Activated CD8-positive, alpha-beta memory T cell treated with anti-CD3 and anti-CD28 coated beads for 4 hours (primary cell): ENCODE results near the gene DCX.

ENCODE experiments used
- DNase-seq, 2 donors: peaks; one replicate each; pipeline ENCODE4 v3.0.0-alpha.2; 2020; ENCODE audit warnings: low read depth in 2 of 2

Gene DCX

DNA sequence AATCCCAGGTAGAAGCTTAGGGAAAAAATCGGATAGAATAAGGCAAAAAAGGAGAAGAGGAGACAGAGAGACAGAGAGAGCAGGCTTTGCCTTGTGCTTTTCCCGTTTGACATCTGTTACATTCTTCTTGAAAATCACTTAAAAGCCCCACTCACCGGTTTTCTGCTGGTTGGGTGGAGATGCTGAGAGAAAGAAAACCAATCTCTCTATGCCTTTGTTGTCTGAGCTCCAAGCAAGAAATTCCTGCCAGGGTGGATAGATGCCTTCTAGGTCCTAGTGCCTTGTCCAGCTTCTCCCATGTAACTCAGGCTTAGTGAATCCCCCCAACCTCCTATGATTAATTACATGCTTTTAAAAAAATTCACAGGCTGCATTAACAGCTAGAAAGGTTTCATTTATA lies at the start of gene DCX:
Gene DCX (minus strand): TSS at position 210 of the 400 bp plus-strand sequence. CDS start 1,794 bp downstream, outside the sequence.
- DNase-seq, result no peak

DNA sequence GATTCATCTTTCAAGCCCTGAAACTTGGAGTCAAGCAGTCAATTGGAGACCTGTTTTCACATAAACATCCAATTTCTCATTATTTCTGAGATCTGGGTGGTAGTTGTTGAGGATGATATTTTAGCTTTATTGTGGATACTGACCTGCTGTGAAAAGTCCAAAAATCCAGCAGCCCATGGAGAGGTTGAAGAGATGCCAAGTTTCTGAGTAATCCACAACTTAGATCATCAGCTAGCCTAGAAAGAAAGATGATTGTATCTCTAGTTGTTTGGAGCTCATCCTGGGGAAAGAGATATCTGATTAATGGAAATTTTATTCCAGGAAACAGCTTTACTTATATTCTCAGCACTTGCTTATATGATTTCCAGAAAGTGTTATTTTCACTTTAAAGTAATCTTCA lies 48.6 kb upstream of the DCX start:
- DNase-seq, result no peak

DNA sequence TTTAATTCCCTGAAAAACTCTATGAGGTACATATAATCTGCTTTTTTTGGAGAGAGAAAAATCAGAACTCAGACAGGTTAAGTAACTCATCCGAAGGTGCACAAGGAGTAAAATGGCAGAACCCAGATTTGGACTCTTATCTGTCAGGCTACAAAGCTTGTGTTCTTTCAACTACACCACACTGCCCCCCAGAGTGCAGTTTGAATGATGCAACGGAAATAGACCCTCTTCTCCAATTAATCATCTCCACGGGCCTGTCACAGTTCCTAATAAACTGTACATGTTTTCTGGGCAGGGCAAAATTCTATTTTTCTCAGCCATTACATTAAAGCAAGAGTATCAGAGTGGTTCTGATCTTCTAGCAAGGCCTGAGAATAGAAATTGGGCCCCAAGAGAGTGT lies 35.3 kb upstream of the DCX start:
- DNase-seq, result no peak

DNA sequence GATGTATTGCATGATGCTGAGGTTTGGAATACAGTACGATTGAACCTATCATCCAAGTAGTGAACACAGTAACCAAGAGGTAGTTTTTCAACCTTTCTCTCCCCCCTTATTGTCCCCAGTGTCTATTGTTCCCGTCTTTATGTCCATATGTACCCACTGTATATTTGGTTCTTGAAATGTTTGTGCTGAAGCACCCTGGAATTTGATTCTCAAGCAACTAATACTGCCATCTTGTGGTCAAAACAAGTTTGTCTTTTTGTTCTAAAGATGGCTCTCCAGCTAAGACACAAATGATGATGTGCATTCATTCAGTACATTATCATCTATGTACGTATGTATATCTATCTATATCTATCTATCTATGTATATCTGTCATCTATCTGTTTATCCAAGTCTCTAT lies 33.5 kb upstream of the DCX start:
- DNase-seq, result no peak

DNA sequence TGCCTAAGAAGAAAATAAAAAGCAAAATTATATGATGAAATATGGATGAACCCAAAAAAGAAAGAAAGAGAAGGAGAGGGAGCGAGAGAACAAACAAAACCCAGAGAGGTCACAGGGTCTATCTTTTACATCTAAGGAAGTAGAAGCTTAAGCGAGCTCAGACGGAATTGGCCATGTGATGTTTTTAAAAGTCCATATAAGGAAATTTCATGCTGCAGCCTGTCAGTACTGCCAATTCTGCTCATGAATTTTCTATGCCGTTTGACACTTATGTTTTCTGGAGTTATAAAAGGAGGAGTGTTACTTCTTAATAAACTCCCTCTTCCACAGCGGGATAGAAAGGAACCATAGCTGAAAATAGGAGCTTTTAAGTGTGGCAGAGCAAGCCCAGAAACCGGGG lies 32.9 kb upstream of the DCX start:
- DNase-seq, result no peak

DNA sequence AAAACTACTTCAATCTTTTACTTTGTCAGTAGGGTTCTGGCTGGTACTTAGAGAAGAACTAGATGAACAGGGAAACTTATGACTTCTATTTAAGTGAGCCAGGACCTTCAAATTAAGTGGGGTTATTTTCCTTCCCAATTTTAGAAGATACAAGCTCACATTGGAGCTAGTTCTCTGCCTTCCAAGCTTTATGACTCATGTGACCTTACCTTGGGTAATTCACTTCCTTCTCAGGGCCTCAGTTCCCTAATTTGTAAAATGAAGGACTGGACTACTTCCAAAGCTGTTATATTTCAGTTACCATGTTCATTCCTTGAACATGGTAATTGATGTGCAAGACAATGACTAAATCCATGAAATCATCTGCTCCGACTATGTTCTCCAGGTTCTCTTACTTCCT lies 32.0 kb upstream of the DCX start:
- no peak for DNase-seq

DNA sequence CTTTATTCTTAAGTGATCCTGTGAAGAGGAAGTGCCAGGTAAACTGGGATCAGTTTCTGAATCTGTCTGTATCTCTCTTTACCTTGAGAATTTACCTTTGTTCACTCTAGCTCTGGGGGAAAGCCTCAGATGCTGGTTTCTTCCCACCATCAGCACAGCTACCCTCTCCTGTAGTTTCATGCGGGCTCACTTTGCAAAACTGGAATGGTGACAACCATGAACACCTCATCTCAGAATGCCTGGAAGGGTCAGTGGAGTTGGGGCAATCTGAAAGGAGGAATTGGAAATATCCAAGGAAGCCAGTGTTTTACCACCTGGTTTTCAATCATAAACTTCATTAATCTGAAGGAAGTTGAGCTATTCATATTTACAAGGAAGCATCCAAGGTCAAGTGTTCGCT lies 30.8 kb upstream of the DCX start:
- no peak for DNase-seq

DNA sequence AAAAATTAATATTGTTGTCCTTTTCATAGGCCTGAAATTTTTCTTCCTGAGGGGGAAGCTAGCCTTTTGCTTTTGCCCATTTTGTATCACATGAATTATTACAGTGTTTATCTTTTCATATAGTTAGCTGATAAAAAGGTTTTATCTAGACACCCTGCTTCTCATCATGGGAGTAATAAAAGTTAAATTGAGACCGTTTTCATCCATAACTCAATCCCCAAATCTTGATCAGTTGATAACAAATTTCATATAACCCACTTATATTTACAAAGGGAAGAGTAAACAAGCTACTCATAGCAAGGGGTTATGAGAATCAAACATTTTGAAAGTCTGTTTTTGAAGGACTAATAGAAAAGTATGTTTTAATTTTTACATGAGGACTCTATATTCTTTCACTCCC lies 23.5 kb upstream of the DCX start:
- DNase-seq, result no peak

DNA sequence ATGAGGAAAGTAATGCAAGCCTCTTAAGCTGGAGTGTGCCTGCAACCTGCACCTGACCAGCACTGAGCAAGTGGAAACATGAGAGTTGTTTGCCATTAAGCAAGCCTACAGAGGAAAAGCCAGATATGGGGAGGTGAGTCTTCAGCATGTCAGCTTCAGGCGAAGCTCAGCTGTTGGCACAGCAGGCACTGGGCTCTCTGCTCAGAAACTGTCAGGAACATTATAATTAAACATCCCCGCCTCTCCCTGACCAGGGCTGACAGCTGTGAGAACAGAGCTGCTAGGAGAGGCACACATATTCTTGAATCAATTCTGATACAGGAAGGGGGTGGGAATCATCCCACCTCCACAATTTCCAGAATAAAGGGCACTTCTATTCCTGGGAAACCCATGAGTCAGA lies 19.0 kb upstream of the DCX start:
- DNase-seq, result no peak

DNA sequence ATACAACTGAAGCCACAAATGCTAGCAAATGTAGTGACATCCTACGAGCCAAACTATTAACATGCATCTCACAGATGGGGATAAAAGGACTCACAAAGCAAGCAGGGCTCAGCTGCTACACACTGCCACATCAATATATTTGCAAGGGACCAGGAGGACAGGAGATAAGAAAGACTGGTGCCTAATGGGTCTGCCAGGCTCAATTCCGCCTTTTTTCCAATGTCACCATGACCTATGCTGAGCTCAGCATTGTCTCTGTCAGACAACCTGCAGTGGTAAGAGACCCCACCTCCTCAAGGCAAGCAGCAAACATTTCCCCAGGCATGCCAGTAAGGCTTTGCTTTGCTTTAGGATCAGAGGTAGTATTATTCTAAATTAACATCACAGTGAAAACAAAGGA lies 435 bp downstream of the DCX start:
- DNase-seq, result no peak

DNA sequence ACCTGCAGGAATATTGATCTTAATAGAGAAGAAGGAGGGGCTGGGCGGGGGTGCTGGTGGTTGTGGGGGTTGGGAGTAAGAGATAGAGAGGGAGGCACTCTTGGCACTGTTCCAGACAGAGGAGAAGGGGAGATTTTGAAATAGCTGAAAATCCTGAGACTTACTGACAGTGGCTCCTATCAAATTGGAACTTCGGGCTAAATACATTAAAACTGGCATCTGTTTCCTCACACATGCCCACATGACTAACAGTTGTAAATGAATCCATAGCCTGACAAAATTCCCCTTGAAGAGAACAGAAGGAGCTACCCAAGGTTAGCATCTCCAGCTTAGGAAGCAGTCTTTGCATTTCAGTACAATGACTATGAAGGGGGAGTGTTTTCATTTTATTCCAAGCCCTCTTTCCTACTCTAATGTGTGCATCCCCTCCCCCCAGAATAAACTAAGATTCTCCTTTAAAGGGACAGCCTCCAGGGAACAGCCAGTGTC lies 1.4 kb downstream of the DCX start:
- no peak for DNase-seq

DNA sequence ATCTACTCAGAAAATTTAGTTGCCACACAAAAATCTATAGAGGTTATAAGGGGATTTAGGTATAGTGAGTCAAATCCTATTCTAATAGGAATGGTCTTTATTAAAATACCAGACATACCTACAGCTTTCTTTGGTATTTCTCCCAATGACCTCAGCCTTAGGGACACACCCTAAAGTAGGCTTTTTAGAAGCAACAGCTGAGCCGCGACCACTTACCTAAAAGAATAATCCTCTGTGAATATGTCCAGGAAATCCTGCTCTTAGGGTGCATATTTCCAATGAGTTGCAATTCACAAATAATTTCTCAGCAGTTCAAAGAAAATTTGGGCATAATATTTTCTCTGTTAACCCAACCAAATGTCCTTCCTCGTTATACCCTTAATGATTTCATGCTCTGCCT lies 2.7 kb downstream of the DCX start:
- DNase-seq, result no peak

DNA sequence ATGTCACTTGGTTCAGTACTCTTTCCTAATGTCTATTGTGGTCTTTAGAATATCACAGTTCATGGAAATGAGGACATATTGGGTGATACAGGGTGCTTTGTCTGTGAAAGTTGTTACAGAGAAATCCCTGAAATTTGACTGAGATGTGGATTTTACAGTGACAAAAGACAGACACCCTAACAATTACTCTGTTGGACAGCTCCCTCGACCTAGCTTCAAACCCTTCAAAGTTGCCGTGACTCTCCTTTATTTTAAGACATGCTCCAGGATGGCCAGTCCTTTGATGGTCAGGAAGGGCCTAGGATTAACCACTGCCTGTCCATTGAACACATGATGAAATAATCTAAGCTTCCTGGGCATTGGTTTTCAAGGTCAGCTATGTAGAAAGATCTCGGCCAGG lies 4.0 kb downstream of the DCX start:
- no peak for DNase-seq

DNA sequence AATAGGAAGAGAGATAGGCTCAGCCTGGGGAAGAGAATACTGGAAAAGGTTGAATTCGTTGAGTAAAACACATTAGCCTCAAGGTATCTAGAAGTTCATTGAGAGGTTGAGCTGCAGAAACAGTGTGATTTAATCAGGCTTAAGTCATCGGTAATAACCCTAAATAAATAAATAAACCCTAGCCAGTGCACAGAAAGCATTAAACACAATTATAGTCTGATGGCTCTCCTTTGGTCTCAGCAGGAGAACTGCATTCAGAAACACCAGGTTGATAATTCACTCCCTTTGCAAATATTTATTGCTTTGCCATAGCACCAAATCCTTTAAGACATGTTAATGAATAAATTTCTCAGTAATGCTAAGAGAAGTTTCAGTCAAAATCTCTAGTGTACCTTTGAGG lies 9.6 kb downstream of the DCX start:
- DNase-seq, result no peak

DNA sequence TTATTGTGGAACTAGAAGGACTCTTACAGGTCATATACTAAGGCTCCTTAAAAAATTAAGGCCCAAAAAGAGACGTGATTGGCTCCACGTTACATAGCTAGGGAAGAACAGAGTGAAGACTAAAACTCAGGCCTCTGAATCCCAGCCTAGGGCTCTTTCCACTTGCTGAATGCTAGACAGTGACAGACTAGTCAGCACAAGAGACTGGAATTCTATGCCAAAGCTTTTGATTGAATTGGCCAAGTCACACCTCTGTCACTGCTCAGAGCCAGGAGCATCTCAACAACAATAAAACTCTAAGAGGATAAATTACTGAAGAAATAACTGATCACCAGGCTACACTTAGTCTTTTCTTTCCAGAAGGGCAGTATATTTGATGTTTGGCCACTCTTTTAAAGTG lies 16.8 kb downstream of the DCX start:
- DNase-seq, result no peak

DNA sequence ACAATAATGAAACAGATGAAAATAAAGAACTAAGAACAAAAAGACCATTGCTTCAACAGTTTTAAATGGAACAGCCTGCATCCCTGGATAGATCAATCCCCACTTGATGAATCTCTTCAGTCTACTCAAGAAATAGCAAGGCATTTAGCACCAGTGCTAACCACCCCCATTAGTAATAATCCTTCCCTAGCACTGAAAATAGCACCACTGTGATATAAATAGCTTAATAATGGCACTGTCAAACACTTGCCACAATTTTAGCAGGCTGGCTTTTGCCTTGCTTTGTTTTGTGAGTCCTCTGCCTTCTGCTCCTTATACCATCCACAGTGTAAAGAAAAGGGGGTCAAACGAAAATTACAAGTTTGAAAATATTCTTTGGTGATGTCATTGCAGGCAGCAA lies 17.4 kb downstream of the DCX start:
- DNase-seq, result no peak

DNA sequence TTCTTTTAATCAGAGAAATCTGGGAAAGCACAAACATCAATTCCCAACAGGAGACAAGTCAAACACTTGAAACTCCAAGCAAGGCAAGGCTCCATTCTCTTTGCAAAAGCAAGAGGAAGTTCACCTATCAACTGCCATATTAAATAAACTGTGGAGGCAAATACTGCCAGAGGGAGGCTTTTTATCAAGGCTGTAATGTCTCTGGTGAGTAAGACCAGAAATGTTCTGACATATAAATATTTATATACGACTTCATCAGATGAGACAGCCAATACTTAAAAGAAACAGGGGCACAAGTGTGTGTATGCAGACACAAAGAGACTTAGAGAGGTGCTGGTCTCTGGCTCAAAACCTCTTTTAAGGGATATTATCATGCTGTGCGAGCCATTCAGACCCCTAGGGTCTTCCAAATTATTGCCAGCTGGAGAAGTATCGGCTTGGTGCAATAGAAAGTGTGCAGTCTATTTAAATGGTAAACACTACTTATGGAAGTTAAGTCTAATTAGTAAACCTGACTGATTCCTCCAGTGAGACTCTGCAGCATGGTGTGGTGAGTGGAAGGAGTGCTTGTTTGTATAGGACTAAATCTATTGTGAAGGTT lies 24.4 kb downstream of the DCX start:
- no peak for DNase-seq

DNA sequence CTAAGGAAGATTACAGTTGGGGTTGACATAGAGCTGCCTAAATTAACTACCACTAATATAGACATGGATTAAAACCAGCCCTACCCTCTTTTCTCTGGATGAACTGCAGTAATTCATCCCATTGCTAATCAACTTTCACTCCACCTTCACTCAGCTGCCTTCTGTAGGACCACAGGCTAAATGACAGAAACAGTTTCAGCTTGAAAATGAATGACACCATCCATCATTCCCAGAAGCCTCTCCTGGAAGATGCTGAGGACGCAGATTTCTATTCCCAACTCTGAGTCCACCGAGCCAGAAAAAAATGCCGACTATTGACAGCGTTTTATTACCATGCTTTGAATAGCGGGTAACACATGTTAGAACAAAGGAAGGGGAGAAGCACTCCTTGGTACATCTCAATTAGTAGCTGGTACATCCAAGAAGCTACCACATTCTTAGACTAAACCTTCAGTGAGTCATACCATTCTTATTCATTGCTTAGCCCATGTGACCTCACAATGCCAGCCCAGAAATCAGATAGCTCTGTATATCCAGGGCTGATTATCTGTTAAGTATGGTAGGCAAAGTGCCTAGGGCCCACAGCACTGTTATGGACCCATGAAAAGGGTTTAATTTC lies 25.3 kb downstream of the DCX start:
- DNase-seq, result no peak

DNA sequence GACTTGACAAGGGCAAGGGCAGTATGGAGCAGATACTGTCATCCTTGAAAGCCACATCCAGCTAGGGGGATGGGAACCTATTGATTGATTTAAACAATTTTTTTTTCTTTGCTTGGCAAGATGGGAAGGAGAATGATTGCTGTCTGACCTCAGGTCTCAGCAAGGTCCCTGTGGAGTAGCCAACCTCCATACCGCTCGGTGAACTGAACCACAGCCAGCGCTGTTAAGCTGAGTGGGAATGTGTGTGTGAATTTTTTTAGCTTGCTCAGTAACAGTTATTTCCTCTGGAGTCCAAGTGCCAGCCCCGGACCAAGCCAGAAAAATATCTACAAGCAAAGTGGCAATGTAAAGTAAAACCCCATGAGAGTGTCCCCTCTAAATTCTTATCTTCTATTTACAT lies 25.9 kb downstream of the DCX start:
- DNase-seq, result no peak

DNA sequence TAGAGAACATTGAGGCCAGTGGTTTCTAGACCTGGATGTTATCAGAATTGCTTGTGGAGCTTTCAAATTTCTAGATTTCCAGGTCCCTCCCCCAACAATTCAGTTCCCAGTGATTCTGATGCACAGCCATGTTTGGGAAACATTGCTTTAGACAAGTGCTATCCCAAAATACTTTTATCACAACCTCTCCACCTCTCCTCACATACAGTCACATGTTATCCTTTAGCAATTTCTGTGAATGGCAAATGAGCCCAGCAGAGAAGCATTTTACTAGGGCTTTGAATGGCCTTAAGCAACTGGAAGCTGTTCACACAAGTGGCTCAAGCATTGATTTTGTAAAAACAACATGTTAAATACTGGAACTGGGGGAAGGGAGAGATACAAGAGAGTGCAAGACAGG lies 29.7 kb downstream of the DCX start:
- no peak for DNase-seq

DNA sequence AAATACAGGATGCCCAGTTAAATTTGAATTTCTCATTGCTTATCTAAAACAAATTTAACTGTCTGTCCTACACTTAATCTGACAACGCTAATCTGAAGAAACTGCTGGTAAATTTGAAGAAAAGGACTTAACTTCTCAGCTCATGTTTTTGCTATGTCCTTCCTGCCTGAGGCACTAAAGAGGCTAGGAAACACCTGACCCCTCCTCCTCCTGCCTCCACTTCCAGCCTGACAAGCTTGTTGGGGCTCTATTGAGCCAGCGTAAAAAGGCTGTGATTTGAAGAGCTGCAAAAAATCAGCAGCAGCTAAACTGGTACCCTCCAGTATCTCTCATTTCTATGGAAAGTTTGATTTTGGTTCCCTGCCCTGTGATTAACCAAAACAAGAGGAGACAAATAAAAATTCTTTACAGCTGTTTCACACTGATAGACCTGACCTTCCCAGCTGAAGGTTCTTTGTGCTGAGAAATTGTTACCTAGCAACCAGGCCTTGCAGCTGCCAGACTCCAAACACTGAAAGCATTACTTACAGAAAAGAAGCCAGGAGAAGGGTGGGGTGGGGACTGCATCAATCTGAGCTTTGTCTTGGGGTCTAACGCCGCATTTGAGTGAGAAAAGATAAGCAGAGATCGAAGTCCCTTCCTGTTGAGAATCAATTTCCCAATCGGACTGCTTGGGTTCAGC lies 35.0 kb downstream of the DCX start:
- DNase-seq, result no peak

DNA sequence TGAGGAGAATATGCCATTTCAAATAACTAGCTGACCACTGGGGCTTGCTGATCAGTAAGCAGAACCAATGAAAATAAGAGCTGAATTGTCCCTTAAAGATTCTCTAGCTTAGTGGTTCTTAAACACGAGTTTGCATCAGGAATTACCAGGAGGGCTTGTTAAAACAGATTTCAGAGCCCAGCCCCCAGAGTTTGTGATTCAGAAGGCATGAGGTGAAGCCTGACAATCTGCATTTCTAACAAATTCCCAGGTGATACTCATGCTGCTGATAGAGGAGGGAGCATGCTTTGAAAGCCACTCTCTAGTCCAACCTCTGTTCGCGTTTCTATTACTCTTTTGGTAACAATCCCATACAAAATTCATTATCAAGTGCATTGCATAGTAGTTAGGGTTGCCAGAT lies 35.5 kb downstream of the DCX start:
- DNase-seq, result no peak

DNA sequence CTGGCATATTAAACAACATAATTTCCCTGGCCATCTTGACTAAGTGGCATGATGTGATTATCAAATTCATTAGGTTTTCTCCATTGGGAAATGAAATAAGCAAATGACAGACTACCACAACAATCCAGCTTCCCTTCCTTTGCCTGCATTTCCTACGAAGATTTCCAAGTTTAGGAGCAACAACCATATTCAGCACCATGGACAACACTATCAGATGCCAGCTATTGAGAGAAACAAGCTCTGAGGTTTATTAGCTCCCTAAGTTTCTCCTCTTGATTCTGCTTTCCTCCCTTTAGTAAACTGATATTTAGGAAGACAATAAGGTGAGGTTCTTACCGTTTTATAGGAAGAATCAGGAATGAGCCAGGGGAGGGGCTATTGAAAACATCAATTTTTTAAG lies 36.2 kb downstream of the DCX start:
- DNase-seq, result no peak

DNA sequence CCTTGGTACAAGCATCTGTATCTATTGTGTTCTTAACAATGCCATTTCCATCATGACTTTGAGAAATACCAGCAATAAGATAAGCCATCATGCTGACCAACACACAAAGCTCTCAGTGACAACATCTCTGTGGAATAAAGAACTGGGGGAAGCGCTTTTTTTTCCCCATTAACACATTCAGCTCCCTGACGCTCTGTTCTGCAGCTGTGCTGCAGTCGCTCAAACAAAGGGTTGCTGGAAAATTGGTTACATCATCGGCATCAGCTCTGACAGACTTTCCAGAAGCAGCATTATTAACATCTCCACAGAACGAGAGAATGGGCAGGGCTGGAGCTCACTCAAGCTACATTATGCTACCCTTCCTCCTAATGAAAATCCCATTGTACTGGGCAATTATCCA lies 39.9 kb downstream of the DCX start:
- no peak for DNase-seq
